ENCODE measurements around the gene TNP2.

DNA sequence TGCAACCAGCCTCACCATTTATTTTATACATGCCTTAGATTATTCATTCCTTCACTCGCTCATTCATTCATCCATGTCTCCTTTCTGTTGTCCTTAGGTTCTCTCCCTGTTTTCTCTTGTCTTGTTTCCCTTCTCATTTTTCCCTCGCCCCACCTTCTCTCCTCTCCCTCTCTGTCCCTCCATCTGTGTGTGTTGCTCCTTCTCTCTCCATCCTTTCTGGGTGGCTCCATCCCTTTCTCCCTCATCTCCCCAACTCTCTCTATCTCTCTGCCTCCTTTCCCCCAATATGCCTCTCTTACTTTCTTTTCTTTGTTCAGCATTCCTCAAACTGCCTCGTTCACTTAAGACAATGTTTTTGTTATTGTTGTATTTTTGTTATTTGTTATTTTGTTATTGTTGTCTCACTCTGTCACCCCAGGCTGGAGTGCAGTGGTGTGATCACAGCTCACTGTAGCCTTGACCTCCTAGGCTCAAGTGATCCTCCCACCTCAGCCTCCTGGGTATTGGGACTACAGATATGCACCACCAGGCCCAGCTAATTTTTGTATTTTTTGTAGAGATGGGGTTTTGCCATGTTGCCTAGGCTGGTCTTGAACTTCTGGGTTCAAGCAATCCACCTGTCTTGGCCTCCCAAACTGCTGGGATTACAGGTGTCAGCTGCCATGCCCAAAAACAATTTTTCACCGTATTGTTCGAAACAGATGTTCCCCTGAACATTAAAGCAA lies 27.5 kb downstream of the TNP2 start:
- TF ChIP-seq EP300 (IDR thresholded peaks at IDR 0.05; ENCODE audit: borderline replicate concordance in 1 of 2, low read depth in 1 of 2, low read length in 1 of 2) (no peak), MEF2A (IDR thresholded peaks at IDR 0.05; ENCODE audit: borderline replicate concordance, low read depth) (no peak), POLR2AphosphoS5 (IDR thresholded peaks at IDR 0.05; ENCODE audit: low read depth, low read length) (no peak), EZH2phosphoT487 (IDR thresholded peaks at IDR 0.05; ENCODE audit: borderline replicate concordance, low read depth) (no peak)

All from SK-N-SH (cell line).